Measurements from ENCODE around the gene FOXK1. TPM values are rescaled to one million over a fixed set of nuclear protein-coding genes. Genes with fewer than 3 reads are reported as not detected.

The FOXK1 gene
- total and polyA plus RNA-seq, 2 donors (not counting 1 experiment from before 2014, with no cell fraction given), result 5.2 to 26.9 TPM

DNA sequence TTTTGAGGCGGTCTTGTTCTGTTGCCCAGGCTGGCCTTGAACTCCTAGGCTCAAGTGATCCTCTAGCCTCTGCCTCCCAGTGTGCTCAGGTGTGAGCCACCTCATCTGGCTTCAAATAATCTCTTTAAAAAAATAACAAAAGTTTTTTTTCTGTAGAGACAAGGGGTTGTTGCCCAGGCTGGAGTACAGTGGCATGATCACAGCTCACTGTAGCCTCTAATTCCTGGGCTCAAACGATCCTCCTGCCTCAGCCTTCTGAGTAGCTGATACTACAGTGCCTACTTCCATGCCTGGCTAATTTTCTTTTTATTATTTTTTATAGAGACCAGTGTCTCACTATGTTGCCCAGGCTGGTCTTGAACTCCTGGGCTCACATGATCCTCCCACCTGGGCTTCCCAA, 11.7 kb downstream of the FOXK1 start:
- Histone ChIP-seq H3K9ac (ENCODE audit: insufficient read depth, low read length) (no peak overlapping the region), H3K4me1 (ENCODE audit: control insufficient read depth, extremely low read depth, insufficient read depth, low read length) (peaks cover 4% of the 10 kb centered on the region), H3K27me3 (ENCODE audit: control insufficient read depth, insufficient read depth, low read length) (no peaks in the 10 kb centered on the region), H3K4me3 (replicated peaks in 1 of 4; ENCODE audit: control extremely low read depth in 1 of 4, insufficient read depth in 1 of 4, low read depth in 3 of 4, low read length in 4 of 4) (no peak overlapping the region), H3K36me3 (ENCODE audit: control insufficient read depth, insufficient read depth, low read length) (no peaks in the 10 kb centered on the region), H2AFZ (ENCODE audit: low read length) (no peak overlapping the region), H3K9me3 (ENCODE audit: control insufficient read depth, insufficient read depth, low read depth, low read length) (no peaks in the 10 kb centered on the region), H3K4me2 (ENCODE audit: extremely low read depth, insufficient read depth, low read length) (no peak overlapping the region), H3K27ac (ENCODE audit: insufficient read depth, low read length) (peak overlapping the region; percentile 78), H3K79me2 (ENCODE audit: control insufficient read depth, insufficient read depth, low read length) (peaks cover 80% of the 10 kb centered on the region), H4K20me1 (ENCODE audit: control insufficient read depth, extremely low read depth, insufficient read depth, low read length) (no peaks in the 10 kb centered on the region)
- TF ChIP-seq, protein P1, sequence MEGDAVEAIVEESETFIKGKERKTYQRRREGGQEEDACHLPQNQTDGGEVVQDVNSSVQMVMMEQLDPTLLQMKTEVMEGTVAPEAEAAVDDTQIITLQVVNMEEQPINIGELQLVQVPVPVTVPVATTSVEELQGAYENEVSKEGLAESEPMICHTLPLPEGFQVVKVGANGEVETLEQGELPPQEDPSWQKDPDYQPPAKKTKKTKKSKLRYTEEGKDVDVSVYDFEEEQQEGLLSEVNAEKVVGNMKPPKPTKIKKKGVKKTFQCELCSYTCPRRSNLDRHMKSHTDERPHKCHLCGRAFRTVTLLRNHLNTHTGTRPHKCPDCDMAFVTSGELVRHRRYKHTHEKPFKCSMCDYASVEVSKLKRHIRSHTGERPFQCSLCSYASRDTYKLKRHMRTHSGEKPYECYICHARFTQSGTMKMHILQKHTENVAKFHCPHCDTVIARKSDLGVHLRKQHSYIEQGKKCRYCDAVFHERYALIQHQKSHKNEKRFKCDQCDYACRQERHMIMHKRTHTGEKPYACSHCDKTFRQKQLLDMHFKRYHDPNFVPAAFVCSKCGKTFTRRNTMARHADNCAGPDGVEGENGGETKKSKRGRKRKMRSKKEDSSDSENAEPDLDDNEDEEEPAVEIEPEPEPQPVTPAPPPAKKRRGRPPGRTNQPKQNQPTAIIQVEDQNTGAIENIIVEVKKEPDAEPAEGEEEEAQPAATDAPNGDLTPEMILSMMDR (conservative IDR thresholded peaks at IDR 0.05 in 1 of 2, IDR thresholded peaks at IDR 0.05 in 1 of 2; ENCODE audit: low read depth in 1 of 2, low read length in 2 of 2), result no peak
- TF ChIP-seq EZH2 (IDR thresholded peaks at IDR 0.05; ENCODE audit: low read length, missing control alignments), result no peak
- no peak for DNase-seq (ENCODE audit: low read depth in 2 of 2)

DNA sequence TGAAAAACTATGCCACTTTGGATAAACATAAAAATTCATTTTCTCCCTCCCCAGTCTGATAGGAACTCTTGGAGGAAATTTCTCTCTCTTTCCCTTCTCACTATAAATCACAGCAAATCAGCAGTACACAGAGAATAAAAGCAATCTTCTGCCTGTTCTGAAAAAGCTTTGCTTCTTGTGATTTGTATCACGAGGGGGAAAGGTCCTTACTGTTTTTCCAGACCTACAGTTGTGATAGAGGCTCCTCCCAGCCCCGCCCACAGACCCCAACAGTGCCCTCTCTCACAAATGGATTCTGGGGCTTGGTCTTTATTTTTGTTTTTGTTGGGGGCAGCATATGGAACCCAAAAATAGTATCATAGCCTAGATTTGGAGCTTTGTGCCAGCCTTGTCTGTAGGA, 12.2 kb downstream of the FOXK1 start:
- Histone ChIP-seq H3K27me3 (ENCODE audit: control insufficient read depth, insufficient read depth, low read length) (no peaks in the 10 kb centered on the region), H3K4me1 (ENCODE audit: control insufficient read depth, extremely low read depth, insufficient read depth, low read length) (peaks cover 4% of the 10 kb centered on the region), H3K9me3 (ENCODE audit: control insufficient read depth, insufficient read depth, low read depth, low read length) (no peaks in the 10 kb centered on the region), H2AFZ (ENCODE audit: low read length) (no peak overlapping the region), H3K36me3 (ENCODE audit: control insufficient read depth, insufficient read depth, low read length) (no peaks in the 10 kb centered on the region), H3K4me2 (ENCODE audit: extremely low read depth, insufficient read depth, low read length) (peak overlapping the region; percentile 11), H3K27ac (ENCODE audit: insufficient read depth, low read length) (peak overlapping the region; percentile 78), H3K79me2 (ENCODE audit: control insufficient read depth, insufficient read depth, low read length) (peaks cover 80% of the 10 kb centered on the region), H4K20me1 (ENCODE audit: control insufficient read depth, extremely low read depth, insufficient read depth, low read length) (no peaks in the 10 kb centered on the region), H3K4me3 (replicated peaks in 1 of 4; ENCODE audit: control extremely low read depth in 1 of 4, insufficient read depth in 1 of 4, low read depth in 3 of 4, low read length in 4 of 4) (peak overlapping the region in 1 of 4 experiments; percentile 11), H3K9ac (ENCODE audit: insufficient read depth, low read length) (peak overlapping the region; percentile 32)
- no peak for DNase-seq (ENCODE audit: low read depth in 2 of 2)
- no peak for TF ChIP-seq EZH2 (IDR thresholded peaks at IDR 0.05; ENCODE audit: low read length, missing control alignments)
- TF ChIP-seq, protein P1 (conservative IDR thresholded peaks at IDR 0.05 in 1 of 2, IDR thresholded peaks at IDR 0.05 in 1 of 2; ENCODE audit: low read depth in 1 of 2, low read length in 2 of 2), result no peak

DNA sequence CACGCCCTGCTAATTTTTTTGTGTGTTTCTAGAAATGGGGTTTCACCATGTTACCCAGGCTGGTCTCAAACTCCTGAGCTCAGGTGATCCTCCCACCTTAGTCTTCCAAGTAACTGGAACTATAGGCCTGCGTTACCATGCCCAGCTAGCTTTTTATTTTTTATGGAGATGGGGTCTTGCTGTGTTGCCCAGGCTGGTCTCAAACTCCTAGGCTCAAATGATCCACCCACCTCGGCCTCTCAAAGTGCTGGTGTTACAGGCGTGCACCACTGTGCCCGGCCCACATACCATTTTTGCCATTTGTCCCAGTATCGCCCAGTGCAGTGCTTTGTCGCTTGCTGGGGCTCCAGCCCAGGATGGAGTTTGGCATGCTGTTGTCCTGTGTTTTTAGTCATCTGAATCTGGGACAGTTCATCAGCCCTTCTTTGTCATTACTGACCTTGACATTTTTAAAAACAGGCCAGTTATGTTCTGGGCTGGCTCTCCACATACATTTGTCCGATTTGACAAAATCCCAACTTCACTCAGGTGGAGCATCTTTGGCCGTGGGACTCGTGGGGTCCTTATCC, 16.7 kb downstream of the FOXK1 start:
- no peak overlapping the region for H3K27ac ChIP-seq (ENCODE audit: insufficient read depth, low read length)
- no peak for DNase-seq (ENCODE audit: low read depth in 2 of 2)
- no peaks in the 10 kb centered on the region for H3K36me3 ChIP-seq (ENCODE audit: control insufficient read depth, insufficient read depth, low read length)
- H3K4me1 ChIP-seq (ENCODE audit: control insufficient read depth, extremely low read depth, insufficient read depth, low read length), result peaks cover 2% of the 10 kb centered on the region
- peaks cover 77% of the 10 kb centered on the region for H3K79me2 ChIP-seq (ENCODE audit: control insufficient read depth, insufficient read depth, low read length)
- no peaks in the 10 kb centered on the region for H4K20me1 ChIP-seq (ENCODE audit: control insufficient read depth, extremely low read depth, insufficient read depth, low read length)
- H3K9ac ChIP-seq (ENCODE audit: insufficient read depth, low read length), result no peak overlapping the region
- no peaks in the 10 kb centered on the region for H3K27me3 ChIP-seq (ENCODE audit: control insufficient read depth, insufficient read depth, low read length)
- no peak overlapping the region for H3K4me3 ChIP-seq (replicated peaks in 1 of 4; ENCODE audit: control extremely low read depth in 1 of 4, insufficient read depth in 1 of 4, low read depth in 3 of 4, low read length in 4 of 4)
- TF ChIP-seq, protein P1 (conservative IDR thresholded peaks at IDR 0.05 in 1 of 2, IDR thresholded peaks at IDR 0.05 in 1 of 2; ENCODE audit: low read depth in 1 of 2, low read length in 2 of 2), result no peak
- TF ChIP-seq EZH2 (IDR thresholded peaks at IDR 0.05; ENCODE audit: low read length, missing control alignments), result no peak
- no peak overlapping the region for H2AFZ ChIP-seq (ENCODE audit: low read length)
- no peaks in the 10 kb centered on the region for H3K9me3 ChIP-seq (ENCODE audit: control insufficient read depth, insufficient read depth, low read depth, low read length)
- no peak overlapping the region for H3K4me2 ChIP-seq (ENCODE audit: extremely low read depth, insufficient read depth, low read length)

Data from fibroblast of lung (primary cell).